ENCODE measurements around the gene MGME1. TPM values are rescaled to one million over a fixed set of nuclear protein-coding genes. Genes with fewer than 3 reads are reported as not detected.

The MGME1 gene
- total RNA-seq, 2 donors from 2014 or later: 7.4 to 8.8 TPM

GRCh38 chr20:17933711-17934110 lies 35.1 kb upstream of the MGME1 start:
- Histone ChIP-seq H3K9me3 (peaks cover 3% of the 10 kb centered on the region), H3K4me3 (no peak overlapping the region), H3K36me3 (no peaks in the 10 kb centered on the region), H3K27ac (no peak overlapping the region), H3K4me1 (ENCODE audit: control insufficient read depth in 1 of 2, low read depth in 2 of 2) (peaks cover 20 to 39% of the 10 kb centered on the region in 2 donors), H3K27me3 (replicated peaks; ENCODE audit: insufficient read depth) (no peaks in the 10 kb centered on the region)
- DNase-seq (ENCODE audit: low spot score) (no peak), ATAC-seq (ENCODE audit: insufficient number of reproducible peaks, low FRiP score, low read depth) (no peak)
- no peak for TF ChIP-seq CTCF (IDR thresholded peaks at IDR 0.05)

GRCh38 chr20:17934141-17934862 lies 34.5 kb upstream of the MGME1 start:
- ATAC-seq (ENCODE audit: insufficient number of reproducible peaks, low FRiP score, low read depth) (no peak), DNase-seq (ENCODE audit: low spot score) (no peak)
- no peaks in the 10 kb centered on the region for H3K27me3 ChIP-seq (replicated peaks; ENCODE audit: insufficient read depth)
- TF ChIP-seq CTCF (IDR thresholded peaks at IDR 0.05): no peak
- H3K9me3 ChIP-seq: peaks cover 3% of the 10 kb centered on the region
- H3K4me1 ChIP-seq (ENCODE audit: control insufficient read depth in 1 of 2, low read depth in 2 of 2): peaks cover 21 to 39% of the 10 kb centered on the region in 2 donors
- H3K36me3 ChIP-seq: no peaks in the 10 kb centered on the region
- H3K27ac ChIP-seq: no peak overlapping the region
- no peak overlapping the region for H3K4me3 ChIP-seq

- ATAC-seq (ENCODE audit: insufficient number of reproducible peaks, low FRiP score, low read depth): no peak
- peaks cover 21 to 41% of the 10 kb centered on the region in 2 donors for H3K4me1 ChIP-seq (ENCODE audit: control insufficient read depth in 1 of 2, low read depth in 2 of 2)
- TF ChIP-seq CTCF (IDR thresholded peaks at IDR 0.05): no peak
Observed at GRCh38 chr20:17935186-17935585, 33.6 kb upstream of the MGME1 start.

GRCh38 chr20:17935761-17936160 lies 33.1 kb upstream of the MGME1 start:
- H3K4me1 ChIP-seq (ENCODE audit: control insufficient read depth in 1 of 2, low read depth in 2 of 2): peaks cover 21 to 41% of the 10 kb centered on the region in 2 donors
- TF ChIP-seq CTCF (IDR thresholded peaks at IDR 0.05): no peak
- peaks cover under 1% of the 10 kb centered on the region for H3K36me3 ChIP-seq
- DNase-seq (ENCODE audit: low spot score) (no peak), ATAC-seq (ENCODE audit: insufficient number of reproducible peaks, low FRiP score, low read depth) (no peak)
- H3K4me3 ChIP-seq: no peak overlapping the region
- peaks cover 3% of the 10 kb centered on the region for H3K9me3 ChIP-seq
- peak overlapping the region; percentile 70 to 73 for H3K27ac ChIP-seq
- H3K27me3 ChIP-seq (replicated peaks; ENCODE audit: insufficient read depth): no peaks in the 10 kb centered on the region

More at GRCh38 chr20:17935186-17935585, 33.6 kb upstream of the MGME1 start:
- no peaks in the 10 kb centered on the region for H3K36me3 ChIP-seq
- DNase-seq (ENCODE audit: low spot score): no peak
- H3K9me3 ChIP-seq: peaks cover 3% of the 10 kb centered on the region
- H3K27me3 ChIP-seq (replicated peaks; ENCODE audit: insufficient read depth): no peaks in the 10 kb centered on the region
- H3K27ac ChIP-seq: no peak overlapping the region
- no peak overlapping the region for H3K4me3 ChIP-seq

GRCh38 chr20:17936286-17936760 lies 32.5 kb upstream of the MGME1 start:
- peak; percentile 8 for DNase-seq (ENCODE audit: low spot score)
- no peak for TF ChIP-seq CTCF (IDR thresholded peaks at IDR 0.05)
- Histone ChIP-seq H3K27ac (peak overlapping the region; percentile 70 to 73), H3K4me3 (peak overlapping the region; percentile 58), H3K27me3 (replicated peaks; ENCODE audit: insufficient read depth) (no peaks in the 10 kb centered on the region), H3K36me3 (peaks cover 6% of the 10 kb centered on the region), H3K9me3 (peaks cover 3% of the 10 kb centered on the region), H3K4me1 (ENCODE audit: control insufficient read depth in 1 of 2, low read depth in 2 of 2) (peaks cover 21 to 41% of the 10 kb centered on the region in 2 donors)
- ATAC-seq (ENCODE audit: insufficient number of reproducible peaks, low FRiP score, low read depth): no peak
